HG03064 (cell line): Measurements from ENCODE around the gene TSPAN4.

Experiments
- ATAC-seq: cut with Tn5 transposase; IDR thresholded peaks from one replicate; pipeline ENCODE4 v1.9.1; 2021; ENCODE audit warnings: low read depth; ENCODE audit not compliant: unreplicated experiment

TSPAN4 gene

DNA sequence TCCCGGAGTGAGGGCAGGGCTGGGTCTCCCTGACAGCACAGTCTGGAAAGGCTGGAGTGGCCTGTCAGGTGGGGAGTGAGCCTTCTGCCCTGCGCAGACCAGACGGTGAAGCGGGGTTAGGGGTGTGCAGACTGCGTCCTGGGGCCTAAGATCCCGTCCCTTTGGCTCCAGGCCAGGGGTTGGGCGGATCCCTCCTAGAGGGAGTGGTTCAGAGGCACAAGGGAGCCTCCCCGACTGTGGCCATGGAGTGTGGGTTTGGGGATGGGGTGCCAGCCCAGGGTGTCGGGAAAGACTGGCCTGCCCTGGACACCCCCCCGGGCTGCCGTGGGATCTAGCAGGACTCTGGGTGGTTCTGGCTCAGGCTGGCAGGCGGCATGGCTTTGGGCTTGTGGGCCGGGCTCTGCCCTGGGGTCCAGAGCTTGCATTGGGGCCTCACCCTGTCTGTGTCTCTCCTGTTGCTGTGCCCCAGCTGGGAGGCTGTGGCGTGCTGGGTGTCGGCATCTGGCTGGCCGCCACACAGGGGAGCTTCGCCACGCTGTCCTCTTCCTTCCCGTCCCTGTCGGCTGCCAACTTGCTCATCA, 19.5 kb downstream of the TSPAN4 start:
- ATAC-seq, result no peak

- ATAC-seq, result no peak
These were observed 20.0 kb downstream of the TSPAN4 start for GRCh38 chr11:862696-863022.

GRCh38 chr11:863023-863909, 20.6 kb downstream of the TSPAN4 start:
- no peak for ATAC-seq

DNA sequence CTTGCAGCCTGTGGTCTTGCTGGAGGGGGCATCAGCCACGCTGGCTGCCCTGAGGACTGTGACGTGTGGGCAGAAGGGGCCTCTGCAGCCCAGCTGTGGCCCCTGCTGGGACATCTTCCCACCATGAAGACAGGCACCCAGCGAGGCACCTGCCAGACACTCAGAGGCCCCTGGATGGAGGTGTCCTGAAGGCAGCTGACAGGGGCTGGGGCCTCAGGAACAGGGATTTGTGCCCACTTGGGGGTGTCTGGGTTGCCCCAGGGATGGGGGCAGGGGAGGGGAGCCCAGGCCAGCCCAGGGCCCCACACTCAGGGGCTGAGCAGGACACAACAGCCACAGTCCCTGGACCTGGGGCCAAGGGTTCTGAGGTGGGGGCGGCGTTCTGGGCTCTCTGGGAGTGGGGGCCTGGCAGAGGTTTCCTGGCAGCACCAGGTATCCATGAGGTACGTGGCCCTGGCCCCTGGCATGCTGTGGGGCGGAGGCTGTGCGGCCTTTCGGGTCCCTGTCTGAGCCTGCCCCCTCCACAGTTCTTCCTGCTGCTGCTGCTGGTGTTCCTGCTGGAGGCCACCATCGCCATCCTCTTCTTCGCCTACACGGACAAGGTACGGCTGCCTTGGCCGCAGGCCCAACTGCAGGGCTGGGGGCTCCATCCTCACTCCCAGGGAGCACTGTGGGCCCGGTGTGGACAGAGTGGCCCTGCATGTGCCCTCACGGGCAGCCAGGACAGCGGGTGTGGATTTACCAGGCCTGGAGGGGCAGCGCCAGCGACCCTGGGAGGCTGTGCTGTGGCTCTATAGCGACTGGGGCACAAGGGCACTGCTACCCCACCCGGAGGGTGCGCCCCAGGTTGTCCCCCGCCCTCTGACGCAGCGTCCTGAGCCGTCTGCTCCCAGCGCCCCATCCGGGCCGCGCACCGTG, 21.5 kb downstream of the TSPAN4 start:
- no peak for ATAC-seq

DNA sequence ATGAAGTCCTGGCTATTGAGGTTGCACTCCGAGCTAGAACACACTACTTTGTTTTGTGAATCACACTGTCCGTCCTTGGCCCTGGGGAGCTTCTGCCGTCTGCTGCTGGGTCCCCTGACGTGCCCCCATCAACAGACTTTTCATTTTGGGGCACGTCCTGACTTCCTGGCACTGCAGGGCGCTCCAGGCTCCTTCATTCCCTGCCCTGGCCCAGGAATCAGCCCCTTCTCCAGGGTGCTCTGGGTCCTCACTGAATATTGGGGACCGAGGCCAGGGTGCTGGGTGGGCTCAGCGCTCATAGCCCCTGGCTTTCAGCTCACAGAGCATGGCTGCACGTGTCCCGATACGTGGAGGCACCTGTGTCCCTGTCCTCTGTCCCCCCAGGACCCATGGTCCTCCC, 22.2 kb downstream of the TSPAN4 start:
- no peak for ATAC-seq

- ATAC-seq, result no peak
These were observed 23.1 kb downstream of the TSPAN4 start for GRCh38 chr11:865462-866430.

DNA sequence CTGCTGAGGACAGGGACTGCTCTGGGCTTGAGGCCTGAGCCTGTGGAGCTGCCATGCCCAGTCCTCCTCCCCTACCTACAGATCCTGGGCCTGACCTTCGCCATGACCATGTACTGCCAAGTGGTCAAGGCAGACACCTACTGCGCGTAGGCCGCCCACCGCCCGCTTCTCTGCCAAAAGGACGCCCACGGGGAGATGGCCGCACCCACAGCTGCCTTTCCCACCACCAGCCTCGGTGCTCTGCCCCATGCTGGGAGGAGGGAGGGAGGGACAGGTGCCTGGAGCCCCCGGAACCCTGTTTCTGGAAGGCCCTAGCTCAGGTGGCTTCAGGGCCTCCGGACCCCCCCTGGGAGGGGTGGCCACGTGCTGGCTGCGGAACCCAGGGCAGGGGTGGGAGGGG, 23.8 kb downstream of the TSPAN4 start:
- ATAC-seq, result no peak

DNA sequence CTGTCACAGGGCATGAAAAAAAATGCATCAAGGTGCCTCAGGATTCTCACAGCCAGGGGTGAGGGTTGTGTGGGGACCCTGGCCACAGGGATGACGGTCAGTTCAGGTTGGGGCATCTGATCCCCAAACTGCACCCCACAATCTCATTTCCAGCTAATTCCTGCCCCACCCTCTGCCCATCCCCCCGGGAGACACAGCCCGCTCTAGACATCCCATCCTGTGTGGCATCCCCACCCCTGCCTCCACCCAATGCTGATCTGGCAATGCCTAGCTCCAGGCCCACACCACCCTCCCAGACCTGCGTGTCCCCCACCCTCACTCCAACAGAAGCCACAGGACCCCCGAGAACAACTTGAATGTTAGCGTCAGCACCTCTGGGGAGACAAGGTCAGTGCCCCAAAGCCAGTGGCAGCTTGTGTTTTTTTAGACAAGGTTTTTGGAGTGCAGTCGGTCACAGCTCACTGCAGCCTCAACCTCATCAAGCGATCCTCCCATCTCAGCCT, 25.3 kb downstream of the TSPAN4 start:
- no peak for ATAC-seq

DNA sequence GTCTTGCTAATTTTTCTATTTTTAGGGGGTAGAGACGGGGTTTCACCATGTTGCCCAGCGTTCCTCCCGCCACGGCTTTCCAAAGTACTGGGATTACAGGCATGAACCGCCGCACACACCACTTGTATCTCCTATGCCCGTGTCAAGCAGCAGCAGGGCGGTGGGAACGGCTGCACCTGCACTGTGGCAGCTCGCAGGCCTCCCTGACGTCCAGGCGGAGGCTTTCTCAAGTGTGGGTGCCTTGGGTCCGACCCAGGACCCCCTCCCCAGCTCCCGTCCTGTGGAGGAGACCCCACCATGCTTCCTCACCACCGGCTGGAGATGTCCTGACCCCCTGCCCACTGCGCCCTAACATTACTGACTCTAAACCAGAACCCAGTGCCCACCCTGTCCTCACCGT, 25.7 kb downstream of the TSPAN4 start:
- ATAC-seq, result no peak

- no peak for ATAC-seq
These were observed 26.1 kb downstream of the TSPAN4 start for GRCh38 chr11:868802-869201.

- ATAC-seq, result no peak
These were observed 26.9 kb downstream of the TSPAN4 start for GRCh38 chr11:869399-870126.

DNA sequence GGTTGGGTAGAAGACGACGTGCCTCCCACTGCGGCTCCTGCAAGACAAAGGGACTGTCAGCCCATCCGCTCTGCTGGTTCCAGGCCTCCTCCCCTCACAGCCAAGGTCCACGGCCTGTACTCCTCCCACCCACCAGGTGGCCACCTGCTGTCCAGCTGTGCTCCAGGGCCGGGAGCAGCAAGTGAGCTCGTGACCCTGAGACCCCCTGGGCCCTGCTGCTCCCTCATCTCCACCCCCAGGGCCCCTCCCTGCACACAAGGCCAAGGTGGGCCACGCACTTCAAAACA, 27.4 kb downstream of the TSPAN4 start:
- no peak for ATAC-seq

GRCh38 chr11:870418-870817, 27.8 kb downstream of the TSPAN4 start:
- ATAC-seq, result no peak

GRCh38 chr11:871472-871871, 28.8 kb downstream of the TSPAN4 start:
- ATAC-seq, result no peak

GRCh38 chr11:872799-873198, 30.1 kb downstream of the TSPAN4 start:
- no peak for ATAC-seq

GRCh38 chr11:873706-874105, 31.1 kb downstream of the TSPAN4 start:
- no peak for ATAC-seq

DNA sequence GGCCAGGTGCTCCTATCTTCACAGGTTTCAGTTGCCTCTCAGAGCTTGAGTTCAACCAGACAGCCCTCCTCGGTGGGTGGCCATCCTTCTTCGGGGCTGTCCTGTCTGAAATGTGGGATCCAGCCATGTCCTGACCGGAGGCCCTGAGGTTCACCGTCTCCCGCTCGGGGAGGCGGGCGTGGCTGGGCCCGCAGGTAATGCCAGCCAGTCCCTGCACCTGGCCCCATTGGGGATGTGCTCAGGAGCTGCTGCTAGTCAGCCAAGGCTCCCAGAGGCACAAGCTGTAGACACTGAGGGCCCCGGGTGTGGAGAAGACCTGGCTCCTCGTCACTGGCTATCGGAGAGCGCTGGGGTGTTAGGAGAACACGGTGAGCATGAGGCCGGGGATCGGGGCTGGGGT, 32.6 kb downstream of the TSPAN4 start:
- no peak for ATAC-seq

- no peak for ATAC-seq
These were observed 33.2 kb downstream of the TSPAN4 start for GRCh38 chr11:875769-876301.

- ATAC-seq, result no peak
These were observed 33.9 kb downstream of the TSPAN4 start for GRCh38 chr11:876545-876944.
